HepG2 (cell line): ENCODE results near the gene CAMK2D. TPM values are rescaled to one million over a fixed set of nuclear protein-coding genes. Genes with fewer than 3 reads are reported as not detected.

ENCODE experiments used
- AKNA ChIP-seq: sonication (generic); formaldehyde crosslinking; IDR thresholded peaks from 2 replicates; pipeline ENCODE4 v1.4.0; 2020; ENCODE audit warnings: missing genetic modification reagents, borderline replicate concordance
- BCL6 ChIP-seq: IDR thresholded peaks from 2 replicates; pipeline ENCODE4 v1.6.1; 2016; ENCODE audit warnings: missing genetic modification reagents, missing compliant biosample characterization
- HOXA7 ChIP-seq: sonication (generic); formaldehyde crosslinking; IDR thresholded peaks from 2 replicates; pipeline ENCODE4 v1.8.1; 2022; ENCODE audit warnings: mild to moderate bottlenecking, missing genetic modification reagents, moderate library complexity
- MEF2D ChIP-seq: sonication (generic); formaldehyde crosslinking; IDR thresholded peaks from 2 replicates; pipeline ENCODE4 v1.5.1; 2020; ENCODE audit warnings: mild to moderate bottlenecking, missing genetic modification reagents
- NCOR1 ChIP-seq: fragments of 200-600 bp; sonication (generic); IDR thresholded peaks from 2 replicates; pipeline ENCODE4 v1.7.0; 2017; ENCODE audit warnings: antibody characterized with exemption, low read length, borderline replicate concordance
- SPEN ChIP-seq: sonication (generic); formaldehyde crosslinking; IDR thresholded peaks from 2 replicates; pipeline ENCODE4 v1.5.1; 2020; ENCODE audit warnings: low read depth, mild to moderate bottlenecking, missing genetic modification reagents
- TIGD3 ChIP-seq: sonication (generic); formaldehyde crosslinking; IDR thresholded peaks from 2 replicates; pipeline ENCODE4 v1.5.1; 2020; ENCODE audit warnings: mild to moderate bottlenecking, missing genetic modification reagents, borderline replicate concordance
- TSC22D2 ChIP-seq: sonication (generic); formaldehyde crosslinking; IDR thresholded peaks from 2 replicates; pipeline ENCODE4 v1.5.1; 2020; ENCODE audit warnings: missing genetic modification reagents, mild to moderate bottlenecking, borderline replicate concordance
- ZNF883 ChIP-seq: sonication (generic); formaldehyde crosslinking; IDR thresholded peaks from 2 replicates; pipeline ENCODE4 v1.5.1; 2020; ENCODE audit warnings: mild to moderate bottlenecking, missing genetic modification reagents; ENCODE audit errors: not compliant biosample characterization
- polyA plus RNA-seq, 8 experiments: library from polyadenylated mRNA; depleted of rRNA in 3 of 8; stranded (reverse) in 7 of 8; unstranded in 1 of 8; fragments of >200 nt; fragmentation: Illumina TruSeq in 4 of 8; extraction: Trizol in 4 of 8; gene quantifications; 2 replicates each; pipeline versions ENCODE4 v1.2.1 to v1.2.3, GENCODE V29; 2011 to 2016; ENCODE audit warnings: low read depth in 4 of 8, missing spikeins in 1 of 8, mixed read lengths in 1 of 8; ENCODE audit not compliant: insufficient read depth in 1 of 8
- total RNA-seq, 5 experiments: library from RNA; depleted of rRNA; stranded (reverse); fragments of >200 nt; fragmentation: Illumina TruSeq; extraction: Trizol; gene quantifications; 2 replicates each; pipeline ENCODE4 v1.2.3, GENCODE V29; 2016; ENCODE audit warnings: low read depth in 1 of 5

The CAMK2D gene
- total and polyA plus RNA-seq, 2 of the 13 experiments (the other 11 are each of a cell fraction or from before 2014, with no cell fraction given) = 18.0 to 65.4 TPM

- TF ChIP-seq SPEN (no peak), BCL6 (CRISPR knock-in tag) (no peak), TSC22D2 (CRISPR knock-in tag) (no peak), ZNF883 (CRISPR knock-in tag) (no peak), TIGD3 (CRISPR knock-in tag) (no peak), NCOR1 (no peak), AKNA (no peak), HOXA7 (no peak), MEF2D (CRISPR knock-in tag) (no peak)
These were observed 293.1 kb downstream of the CAMK2D start (continued) for GRCh38 chr4:113468165-113469022.
